ENCODE results near the gene RUSC1.
"Not testable (repeated sequence)": the region's sequence is repeated elsewhere in the genome, so short reads cannot be mapped to it uniquely, and the experiment has no call there.

The RUSC1 gene

DNA sequence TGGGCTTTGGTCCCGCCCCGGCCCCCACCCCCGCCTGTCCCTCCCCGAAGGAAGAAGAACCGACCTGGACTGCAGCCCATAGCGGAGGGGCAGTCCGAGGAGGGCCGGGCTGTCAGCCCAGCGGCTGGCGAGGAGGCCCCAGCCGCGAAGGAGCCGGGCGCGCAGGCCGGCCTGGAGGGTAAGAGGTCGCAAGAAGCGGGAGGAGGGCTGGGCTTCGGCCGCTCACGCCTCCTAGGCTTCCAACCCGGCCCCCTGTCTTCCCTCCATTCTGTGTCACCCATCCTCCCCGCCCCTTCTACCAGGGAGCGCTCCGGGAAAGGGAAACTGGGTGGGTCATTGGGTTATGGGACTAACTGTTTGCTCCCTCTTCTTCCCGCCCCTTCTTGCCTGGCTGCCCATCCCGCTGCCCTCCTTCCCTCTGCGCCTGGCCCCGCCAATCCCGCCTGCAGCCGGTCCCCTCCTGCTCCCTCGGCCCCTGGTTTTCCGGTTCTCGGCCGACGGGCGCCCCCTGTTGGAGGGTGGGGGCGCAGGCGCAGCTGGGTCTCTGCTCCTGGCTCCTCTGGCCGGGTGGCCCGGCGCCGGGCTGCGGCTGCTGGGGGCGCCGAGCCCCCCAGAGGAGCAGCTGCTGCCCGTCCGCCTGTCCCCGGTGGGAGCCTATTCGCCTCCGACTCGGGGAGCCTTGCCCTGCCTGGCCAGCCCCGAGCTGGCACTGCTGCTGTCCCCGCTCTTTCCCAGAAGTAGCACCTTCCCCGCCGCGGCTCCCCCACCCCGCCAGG is 2.4 kb downstream of the RUSC1 start:
- DNase-seq (ENCODE audit: low read depth in 2 of 2) = peak; percentile 66 to 70

DNA sequence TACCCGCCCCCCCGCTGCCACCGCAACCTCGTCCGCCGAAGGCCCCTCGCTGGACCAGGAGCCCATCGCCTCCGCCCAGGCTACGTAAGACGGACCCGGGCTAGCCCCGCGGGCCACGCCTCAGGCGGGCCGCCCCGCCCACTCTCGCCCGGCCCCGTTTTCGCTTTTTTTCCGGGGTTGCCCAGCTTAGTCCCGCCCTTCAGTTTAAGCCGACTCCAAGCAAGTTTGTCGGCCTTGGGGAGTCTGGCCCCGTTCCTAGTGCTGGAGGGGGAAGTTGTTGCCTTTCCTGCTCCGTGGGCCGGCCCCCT is 3.0 kb downstream of the RUSC1 start:
- peak; percentile 53 to 58 for DNase-seq (ENCODE audit: low read depth in 2 of 2)

DNA sequence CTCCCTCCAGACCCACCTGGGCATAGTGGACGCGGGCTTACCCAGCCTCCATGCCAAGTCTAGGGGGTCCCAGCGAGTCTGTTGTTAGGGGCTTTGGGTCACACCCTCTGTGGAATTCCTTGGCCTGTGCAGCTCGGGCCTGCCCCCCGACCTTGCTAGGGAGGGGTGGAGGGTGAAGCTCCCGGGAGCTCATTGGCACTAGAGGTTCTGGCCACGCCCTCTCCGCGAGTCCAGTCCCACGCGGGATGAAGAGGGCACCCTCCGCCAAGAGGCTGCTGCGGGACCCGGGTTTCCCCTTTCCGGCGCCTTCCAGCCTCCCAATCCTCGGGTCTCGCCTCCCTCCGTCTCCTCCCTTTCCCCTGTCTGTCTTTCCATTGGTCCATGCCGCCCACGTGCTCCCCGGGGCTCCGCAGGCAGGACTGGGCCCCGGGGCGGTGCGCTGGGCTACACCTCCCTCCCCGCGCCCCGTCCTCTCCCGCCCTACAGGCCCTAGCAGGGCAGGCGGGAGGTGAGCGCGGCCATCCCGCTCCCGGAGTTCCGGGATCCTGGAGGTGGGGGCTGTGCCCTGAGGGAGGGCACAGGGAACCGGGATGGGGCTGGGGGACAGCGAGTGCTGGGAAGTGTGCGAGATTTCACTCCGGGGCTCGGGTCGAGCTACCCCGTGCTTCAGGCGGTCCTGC is 3.5 kb downstream of the RUSC1 start:
- peak; percentile 67 to 69 for DNase-seq (ENCODE audit: low read depth in 2 of 2)

GRCh38 chr1:155324717-155325602 is 4.3 kb downstream of the RUSC1 start:
- no peak for DNase-seq (ENCODE audit: low read depth in 2 of 2)

DNA sequence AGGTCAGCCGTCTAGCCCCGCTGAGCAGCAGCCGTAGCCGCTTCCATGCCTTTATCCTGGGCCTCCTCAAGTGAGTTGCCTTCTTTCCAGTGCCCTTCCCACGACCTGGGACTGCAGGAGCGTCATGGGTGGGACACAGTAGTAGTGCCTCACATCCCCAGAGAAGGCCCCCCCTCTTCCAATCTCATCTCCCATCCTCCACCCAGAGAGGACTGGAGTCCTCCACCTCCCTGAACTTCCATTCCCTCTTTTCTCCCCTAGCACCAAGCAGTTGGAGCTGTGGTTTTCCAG is 4.9 kb downstream of the RUSC1 start:
- DNase-seq (ENCODE audit: low read depth in 2 of 2) = no peak

- no peak for DNase-seq (ENCODE audit: low read depth in 2 of 2)
Measured at GRCh38 chr1:155326020-155326526, 5.4 kb downstream of the RUSC1 start.

- no peak for DNase-seq (ENCODE audit: low read depth in 2 of 2)
Measured at GRCh38 chr1:155326631-155327037, 5.9 kb downstream of the RUSC1 start.

DNA sequence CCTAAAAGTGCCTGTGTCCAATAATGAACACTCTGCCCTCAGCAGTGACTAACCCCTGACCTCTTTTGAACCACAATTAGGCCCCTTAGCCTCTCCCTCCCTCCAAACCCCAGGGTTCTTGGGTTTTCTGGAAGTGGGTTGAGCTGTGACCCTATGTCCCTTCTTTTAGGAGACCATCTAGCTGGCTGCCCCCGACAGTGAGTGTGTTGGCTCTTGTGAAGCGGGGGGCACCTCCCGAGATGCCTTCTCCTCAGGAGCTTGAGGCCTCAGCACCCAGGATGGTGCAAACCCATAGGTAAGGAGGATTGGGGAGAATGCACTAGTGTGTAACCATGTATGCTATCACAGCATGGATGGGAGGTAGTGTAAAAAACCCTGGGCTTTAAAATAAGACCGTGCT is 7.3 kb downstream of the RUSC1 start:
- DNase-seq (ENCODE audit: low read depth in 2 of 2) = no peak

- not testable (repeated sequence) for DNase-seq (ENCODE audit: low read depth in 2 of 2)
Measured at GRCh38 chr1:155328856-155329255, 8.2 kb downstream of the RUSC1 start.

DNA sequence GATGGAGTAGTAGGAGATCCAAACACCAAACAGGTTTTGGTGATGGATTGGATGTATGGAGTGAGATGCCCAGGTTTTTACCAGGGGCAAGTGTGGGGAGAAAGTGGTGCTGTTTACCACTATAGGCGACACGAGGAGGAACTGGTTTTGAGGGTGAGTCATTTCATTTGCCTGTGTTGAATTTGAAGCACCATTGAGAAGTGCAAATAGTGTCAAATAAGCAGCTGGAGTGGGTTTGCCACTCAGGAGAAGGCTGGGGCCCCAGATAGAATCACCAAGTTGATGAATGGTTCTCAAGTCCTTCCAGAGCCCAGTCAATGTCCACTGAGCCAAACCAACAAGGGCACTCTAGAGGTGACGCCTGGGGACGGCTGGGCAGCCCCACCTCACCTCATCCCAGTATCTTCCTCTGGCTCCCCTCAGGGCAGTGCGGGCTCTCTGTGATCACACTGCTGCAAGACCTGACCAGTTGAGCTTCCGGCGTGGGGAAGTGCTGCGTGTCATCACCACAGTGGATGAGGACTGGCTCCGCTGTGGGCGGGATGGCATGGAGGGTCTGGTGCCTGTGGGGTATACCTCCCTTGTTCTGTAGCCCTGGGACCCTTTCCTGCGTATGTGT is 9.4 kb downstream of the RUSC1 start:
- DNase-seq (ENCODE audit: low read depth in 2 of 2) = no peak

- DNase-seq (ENCODE audit: low read depth in 2 of 2) = no peak
Measured at GRCh38 chr1:155334962-155335361, 14.3 kb downstream of the RUSC1 start.

DNA sequence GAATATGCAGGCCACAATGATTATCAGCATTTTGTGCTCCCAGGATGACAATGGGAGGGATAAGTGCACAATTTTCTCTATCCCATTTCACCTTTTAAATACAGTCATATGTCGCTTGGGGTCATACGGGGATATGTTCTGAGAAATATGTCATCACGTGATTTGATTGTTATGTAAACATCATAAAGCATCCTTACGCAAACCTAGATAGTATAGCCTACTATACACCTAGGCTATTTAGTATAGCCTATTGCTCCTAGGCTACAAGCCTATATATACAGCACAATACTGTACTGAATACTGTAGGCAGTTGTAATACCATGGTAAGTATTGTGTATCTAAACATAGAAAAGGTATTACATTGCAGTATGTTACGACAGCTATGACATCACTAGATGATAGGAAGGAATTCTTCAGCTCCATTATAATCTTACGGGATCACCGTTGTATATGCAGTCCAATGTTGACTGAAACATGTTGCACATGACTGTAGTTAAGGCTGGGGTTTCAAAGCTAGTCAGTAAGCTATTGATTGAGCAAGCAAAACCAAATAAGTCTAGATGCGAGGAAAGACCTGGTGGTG is 18.9 kb downstream of the RUSC1 start:
- DNase-seq (ENCODE audit: low read depth in 2 of 2) = no peak

DNA sequence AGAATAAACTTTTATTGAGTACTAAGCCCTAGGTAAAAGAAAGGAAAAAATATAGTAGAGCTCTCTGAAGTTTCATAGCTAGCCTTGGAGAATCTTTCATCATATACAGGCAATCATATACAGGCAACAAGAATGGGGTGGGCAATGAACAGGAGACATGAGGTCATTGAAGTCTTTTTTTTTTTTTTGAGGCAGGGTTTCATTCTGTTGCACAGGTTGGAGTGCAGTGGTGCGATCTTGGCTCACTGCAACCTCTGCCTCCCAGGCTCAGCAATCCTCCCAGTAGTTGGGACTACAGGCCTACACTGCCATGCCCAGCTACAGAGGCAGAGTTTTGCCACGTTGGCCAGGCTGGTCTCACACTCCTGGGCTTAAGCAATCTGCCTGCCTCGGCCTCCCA is 22.1 kb downstream of the RUSC1 start:
- DNase-seq (ENCODE audit: low read depth in 2 of 2) = no peak

DNA sequence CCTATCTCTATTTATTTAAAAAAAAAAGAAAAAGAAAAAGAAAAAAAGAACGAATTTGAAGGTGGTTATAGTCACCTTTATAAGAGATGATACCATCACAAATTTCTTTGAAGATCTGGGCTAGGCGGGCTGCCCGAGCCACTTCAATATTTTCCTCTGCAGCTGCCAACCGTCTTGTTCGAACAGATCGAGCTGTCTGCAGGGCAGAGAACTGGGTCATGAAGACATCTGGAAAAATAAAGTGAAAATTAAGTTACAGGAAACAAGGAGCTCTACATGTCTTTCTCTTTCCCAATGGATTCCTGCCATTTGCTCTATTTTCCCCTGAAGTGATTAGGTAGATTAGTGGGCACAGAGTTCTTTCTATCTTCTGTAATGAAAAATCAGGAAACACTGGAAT is 31.9 kb downstream of the RUSC1 start:
- no peak for DNase-seq (ENCODE audit: low read depth in 2 of 2)

DNA sequence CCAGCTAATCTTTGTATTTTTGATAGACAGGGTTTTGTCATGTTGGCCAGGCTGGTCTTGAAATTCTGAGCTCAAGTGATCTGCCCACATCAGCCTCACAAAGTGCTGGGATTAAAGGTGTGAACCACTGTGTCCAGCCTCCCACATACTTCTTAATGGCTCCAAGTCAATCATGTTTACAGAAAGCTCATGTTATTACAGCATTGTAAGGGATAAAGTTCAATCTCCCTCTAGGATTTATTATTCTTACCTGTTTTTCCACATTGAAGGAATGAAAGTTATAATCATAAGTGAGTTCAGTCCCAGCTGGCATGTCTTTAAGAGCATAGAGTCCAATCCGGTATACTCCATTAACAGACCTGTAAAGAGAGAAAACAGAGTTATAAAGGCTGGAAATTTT is 39.4 kb downstream of the RUSC1 start:
- no peak for DNase-seq (ENCODE audit: low read depth in 2 of 2)

GRCh38 chr1:155379180-155379579 is 58.5 kb downstream of the RUSC1 start:
- no peak for DNase-seq (ENCODE audit: low read depth in 2 of 2)

GRCh38 chr1:155379631-155380090 is 59.0 kb downstream of the RUSC1 start:
- DNase-seq (ENCODE audit: low read depth in 2 of 2) = no peak
